ENCODE measurements around the gene FAAP20.

FAAP20 gene

DNA sequence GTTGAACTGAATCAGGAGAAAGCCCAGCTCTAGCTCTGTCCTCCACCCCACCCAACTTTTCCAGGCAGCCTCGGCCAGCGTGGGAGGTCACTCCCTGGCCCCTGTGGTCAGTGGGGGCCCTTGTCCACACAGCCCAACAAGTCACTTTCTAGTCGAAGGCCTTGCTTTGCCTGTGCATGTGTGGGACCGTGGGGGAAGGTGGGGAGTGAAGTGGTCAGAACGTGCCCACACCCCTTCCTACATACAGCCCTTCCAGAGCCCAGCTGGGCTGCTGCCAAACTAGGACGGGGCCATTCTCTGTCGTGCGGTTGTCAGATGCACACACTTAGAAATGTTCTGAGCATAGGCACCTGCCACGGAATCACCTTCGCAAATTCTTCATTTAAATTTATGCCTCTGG, 18.0 kb downstream of the FAAP20 start:
- DNase-seq = no peak

DNA sequence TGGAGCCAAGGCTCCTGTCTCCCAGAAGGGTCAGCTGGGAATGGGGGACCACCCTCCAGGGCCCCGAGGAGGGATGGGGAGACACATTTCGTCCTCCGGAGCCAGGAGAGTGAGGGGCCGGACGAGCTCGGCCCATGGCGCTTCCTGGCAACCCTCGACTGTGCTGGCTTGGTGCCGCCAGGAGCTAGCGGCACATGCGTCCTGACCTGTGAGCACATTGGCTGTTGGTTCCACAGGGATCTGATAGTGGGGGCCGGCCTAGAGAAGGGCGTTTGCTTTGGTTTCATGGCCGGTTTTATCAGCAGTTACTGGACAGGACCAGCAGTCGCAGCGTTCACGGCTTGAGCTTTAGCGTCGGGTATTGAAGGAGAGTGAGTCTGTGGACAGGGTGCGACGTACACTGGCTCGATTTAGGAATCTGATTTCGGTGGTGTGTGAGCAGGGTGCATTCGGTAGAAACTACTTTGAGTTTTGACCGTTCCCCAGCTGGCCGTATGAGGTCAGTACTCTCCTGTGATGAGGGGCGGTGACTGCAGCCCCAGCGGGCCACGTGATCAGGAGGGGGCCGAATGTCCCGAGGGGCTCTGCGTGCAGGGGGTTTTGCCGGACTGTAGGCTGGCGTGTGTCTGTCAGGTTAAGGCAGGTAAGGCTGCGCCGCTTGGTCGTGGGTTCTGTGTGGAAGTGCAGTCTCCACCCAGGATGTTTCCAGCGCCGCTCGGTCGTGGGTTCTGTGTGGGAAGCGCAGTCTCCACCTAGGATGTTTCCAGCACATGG, 18.7 kb downstream of the FAAP20 start:
- no peak for DNase-seq

DNA sequence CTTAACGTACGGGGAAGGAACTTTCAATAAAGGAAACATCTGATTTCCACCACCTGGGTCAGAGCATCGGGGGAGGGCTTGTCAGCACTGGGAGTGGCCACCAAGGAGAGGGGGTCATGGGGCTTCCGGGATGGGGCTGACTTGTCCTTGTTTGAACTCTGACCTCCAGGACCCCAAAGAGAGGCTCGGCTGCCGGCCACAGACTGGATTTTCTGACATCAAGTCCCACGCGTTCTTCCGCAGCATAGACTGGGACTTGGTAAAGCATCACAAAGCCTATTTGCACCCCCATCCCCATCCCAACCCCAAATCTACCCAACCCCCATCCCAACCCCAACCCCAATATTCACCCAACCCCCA, 19.5 kb downstream of the FAAP20 start:
- DNase-seq = no peak

DNA sequence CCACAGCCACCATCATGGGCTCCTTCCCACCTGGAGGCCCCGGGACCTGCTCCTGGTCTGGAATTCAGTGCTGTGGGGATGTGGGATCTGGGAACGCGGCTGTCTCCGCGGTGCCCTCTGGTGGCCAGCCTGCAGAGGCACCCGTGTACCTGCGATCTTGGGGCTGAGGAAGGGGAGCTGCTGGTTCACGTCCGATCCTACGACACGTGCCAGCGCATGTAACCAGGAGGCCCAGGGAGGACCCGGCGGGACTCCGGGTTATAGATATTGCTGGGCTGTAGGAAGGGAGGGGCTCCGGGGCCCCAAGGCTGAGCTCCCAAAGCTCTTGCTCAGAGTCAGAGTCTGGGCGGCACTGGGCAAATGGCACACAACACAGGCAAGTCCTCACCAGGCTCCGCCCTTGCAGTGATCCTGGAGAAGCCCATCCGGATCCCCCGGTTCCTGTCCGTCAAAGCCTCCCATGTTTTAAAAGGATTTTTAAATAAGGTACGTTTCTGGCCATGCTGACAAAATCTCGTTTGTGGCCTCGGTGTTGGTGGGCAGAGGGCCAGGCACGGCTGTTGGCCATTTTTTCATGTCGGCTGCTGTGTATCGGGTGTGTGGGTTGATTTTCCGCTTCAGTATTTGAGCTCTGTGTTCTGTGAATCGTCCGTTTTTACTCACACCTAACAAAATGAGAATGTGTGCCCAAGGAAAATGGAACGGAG, 20.1 kb downstream of the FAAP20 start:
- DNase-seq = no peak

DNA sequence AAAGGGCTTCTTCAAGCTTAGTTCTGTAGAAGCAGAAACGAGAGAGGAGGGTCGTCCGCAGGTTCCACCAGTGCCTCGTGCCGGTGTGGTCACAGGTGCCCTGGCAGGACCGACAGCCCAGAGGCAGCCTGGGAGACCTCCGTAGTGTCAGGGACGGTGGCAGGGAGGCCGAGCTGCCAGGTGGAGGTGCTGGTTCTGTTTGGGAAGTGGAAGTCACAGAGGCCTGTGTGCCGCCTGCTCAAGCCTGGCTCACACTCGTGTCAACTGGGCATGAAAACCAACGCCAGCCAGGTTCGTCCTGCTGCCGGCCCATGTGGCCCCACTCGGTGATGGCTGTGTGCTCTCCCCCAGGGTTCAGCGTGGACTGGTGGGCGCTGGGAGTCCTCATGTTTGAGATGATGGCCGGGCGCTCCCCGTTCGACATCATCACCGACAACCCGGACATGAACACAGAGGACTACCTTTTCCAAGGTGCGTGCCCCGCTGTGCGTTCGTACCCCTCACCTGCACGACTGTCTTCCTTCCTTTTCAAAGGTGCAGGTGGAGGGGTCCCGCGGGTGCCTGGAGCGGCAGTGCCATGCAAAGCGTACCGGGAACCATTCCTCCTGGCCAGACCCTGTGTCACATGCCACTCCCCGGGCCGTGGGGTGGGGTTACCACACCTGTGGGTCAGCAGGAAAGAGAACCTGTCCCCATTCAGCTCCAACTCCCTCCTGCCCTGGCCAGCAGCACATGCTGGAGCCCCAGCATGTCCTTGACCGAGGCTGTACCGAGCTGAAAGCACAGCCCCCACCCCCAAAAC, 20.8 kb downstream of the FAAP20 start:
- no peak for DNase-seq

DNA sequence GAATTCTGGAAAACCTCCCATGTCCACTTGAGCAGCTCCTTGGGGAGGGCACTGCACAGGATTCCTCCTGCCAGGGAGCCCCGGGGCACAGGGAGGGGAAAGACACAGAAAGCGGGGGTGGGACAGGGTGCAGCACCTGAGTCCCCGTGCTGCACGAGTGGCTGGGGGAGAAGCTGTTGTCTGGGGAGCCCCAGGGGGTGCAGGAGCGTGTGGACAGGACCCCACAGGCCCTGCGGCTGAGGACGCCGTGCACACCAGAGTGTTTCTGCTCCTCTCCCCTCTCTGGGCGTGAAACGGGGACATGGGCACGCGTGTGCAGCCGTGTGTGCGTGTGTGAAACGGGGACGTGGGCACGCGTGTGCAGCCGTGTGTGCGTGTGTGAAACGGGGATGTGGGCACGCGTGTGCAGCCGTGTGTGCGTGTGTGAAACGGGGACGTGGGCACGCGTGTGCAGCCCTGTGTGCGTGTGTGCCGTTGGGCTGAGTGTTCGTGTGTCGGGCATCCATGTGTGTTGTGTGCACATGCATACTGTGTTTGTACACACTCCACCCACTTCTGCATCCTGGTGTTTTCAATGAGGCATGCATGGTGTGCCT, 21.9 kb downstream of the FAAP20 start:
- no peak for DNase-seq

DNA sequence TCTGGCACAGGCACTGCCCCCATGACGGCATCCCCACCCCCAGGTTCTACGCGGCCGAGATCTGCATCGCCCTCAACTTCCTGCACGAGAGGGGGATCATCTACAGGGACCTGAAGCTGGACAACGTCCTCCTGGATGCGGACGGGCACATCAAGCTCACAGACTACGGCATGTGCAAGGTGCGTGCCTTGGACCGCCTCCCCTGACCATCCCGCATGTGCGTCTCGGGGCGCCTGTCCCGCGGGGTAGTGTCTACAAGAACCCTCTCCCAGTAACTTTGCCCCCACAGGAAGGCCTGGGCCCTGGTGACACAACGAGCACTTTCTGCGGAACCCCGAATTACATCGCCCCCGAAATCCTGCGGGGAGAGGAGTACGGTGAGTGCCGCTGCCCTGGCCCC, 22.6 kb downstream of the FAAP20 start:
- no peak for DNase-seq

DNA sequence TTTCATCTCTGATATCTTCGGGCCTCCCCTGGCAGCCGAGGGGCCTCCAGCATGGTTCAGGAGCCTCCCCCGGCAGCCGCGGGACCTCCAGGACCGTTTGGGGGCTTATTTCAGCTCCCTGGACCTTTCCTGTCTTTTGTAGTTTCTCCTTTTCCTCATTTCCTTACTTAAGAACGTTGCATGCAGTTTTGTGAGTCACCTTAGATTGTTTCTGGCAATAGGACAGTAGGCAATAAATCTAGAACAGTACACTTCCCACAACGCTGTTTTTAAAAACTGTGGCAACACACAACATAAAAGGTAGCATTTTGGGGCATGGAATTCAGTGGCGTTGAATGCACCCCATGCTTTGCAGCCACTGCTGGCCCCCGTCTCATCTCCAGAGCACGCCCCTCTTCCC, 24.4 kb downstream of the FAAP20 start:
- DNase-seq = no peak

DNA sequence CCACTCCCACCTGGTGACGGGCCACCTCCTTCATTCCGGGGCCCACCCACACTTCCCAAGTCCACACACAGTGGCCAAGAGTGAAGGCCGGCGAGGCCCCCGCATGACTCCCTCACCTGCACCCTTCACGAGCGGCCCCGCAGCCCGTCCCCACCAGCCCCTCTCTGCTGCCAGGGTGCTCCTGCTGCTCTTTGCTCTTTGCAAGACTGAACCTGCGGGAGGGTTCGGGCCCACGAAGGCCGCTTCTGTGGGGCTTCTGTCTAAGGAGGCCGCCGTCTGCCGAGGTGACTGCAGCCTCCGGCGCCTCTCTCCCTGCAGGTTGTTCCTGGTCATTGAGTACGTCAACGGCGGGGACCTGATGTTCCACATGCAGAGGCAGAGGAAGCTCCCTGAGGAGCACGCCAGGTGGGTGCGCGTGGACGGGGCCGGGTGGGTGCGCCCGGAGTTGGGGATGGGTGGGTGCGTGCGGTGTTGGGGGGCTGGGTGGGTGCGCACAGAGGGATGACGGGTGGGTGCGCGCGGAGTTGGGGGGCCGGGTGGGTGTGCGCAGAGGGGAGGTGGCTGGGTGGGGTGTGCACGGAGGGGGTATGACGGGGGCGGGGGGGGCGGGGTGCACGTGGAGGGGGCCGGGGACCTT, 25.3 kb downstream of the FAAP20 start:
- no peak for DNase-seq

DNA sequence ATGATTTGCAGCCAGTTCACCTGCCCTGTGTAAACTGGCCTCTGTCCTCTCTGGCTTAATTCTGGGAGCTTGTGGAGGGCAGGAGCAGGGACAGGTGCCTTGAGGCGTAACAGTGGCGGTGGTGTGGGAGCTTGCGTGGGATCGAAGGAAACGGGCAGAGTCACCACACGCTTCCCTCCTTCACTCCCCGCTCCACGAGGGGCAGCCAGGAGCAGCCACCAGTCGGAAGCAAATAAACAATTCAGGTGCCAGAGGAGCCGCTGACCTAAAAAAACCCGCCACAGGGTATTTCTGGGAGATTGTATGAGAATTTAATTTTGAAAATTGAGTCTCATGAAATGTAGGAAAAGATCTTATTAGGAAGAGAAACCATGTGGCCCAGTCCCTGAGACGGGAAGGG, 26.0 kb downstream of the FAAP20 start:
- no peak for DNase-seq

DNA sequence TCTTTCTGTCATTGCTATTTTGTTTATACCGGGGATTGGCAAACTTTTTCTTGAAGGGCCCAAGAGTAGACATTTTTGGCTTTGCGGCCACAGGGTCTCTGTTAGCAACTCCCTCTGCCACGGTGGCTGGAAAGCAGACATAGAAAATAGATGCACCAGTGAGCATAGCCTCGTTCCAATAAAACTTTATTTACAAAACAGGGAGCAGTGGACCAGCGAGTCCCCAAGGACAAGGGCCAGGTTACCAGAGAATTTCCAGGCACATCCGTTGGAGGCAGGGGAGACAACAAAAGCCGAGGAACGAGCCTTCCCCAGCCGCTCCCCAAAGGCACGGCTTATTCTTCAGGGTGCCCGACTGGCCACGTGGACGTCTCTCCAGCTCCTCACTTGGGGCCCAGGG, 26.5 kb downstream of the FAAP20 start:
- DNase-seq = no peak

DNA sequence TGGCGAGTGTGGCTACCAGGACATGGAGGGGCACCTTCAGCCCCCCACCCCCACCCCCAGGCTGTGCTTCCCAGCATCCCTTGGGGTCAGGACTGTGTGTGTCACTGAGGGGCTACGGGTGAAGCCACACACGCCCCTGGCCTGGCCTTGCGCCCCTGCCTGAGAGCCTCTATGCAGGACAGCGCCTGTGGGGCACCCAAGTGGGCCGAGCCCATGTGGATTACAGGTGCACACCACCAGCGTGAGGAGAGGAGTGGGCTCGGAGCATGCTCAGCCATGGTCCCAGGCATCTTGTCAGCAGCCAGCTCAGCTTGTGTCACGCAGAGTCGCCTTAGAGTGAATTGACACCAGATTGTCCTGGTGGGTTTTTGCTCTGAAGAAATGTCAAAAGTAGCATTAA, 27.9 kb downstream of the FAAP20 start:
- DNase-seq = no peak

DNA sequence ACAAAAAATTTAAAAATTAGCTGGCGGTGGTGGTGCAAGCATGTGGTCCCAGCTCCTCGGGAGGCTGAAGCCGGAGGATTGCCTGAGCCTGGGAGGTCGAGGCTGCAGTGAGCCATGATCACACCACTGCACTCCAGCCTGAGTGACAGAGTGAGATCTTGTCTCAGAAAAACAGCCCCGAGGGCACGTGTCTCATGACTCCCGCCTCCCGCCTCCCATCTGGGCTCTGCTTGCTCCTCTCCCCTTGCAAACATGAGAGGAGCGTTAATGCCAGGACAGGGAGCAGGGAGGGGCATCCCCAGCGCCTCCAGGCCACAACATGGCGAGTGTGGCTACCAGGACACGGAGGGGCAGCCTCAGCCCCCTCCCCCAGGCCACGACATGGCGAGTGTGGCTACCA, 28.3 kb downstream of the FAAP20 start:
- DNase-seq = no peak

DNA sequence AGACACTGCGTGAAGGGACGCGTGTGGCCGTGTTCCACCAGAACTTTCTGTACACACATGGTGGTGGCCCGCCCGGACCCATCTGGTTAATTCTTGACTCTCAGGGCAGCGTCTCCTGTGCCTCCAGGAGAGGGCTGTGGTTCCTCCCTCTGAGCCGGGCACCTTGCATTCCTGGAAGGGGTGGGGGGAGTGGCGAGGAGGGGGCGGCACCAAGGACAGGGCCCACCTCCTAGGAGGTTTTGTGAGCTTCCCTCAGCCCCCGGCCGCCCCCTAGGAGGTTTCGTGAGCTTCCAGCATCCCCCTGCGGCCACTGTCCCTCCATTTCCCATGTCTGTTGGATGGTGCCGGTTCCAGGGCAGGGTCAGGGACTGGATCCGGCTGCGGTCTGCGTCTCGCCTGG, 28.9 kb downstream of the FAAP20 start:
- no peak for DNase-seq

DNA sequence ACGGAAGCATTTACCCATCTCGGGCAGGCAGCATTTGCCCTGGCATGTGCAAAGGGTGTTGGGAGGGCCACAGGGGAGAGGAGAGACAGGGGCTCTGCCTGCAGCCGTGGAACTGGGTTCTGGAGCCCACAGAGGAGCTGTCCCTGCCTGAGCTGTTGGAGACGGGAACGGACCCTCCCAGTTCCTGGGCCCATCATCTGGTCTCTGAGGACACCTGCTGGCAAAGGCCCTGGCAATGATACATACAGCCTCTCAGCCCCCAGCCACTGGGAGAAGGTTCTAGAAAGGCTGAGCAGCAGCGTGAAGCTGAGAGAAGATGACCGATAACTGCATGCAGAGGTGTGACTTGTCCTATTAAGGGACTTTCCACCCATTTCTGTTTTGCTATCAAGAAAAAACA, 31.4 kb downstream of the FAAP20 start:
- no peak for DNase-seq

DNA sequence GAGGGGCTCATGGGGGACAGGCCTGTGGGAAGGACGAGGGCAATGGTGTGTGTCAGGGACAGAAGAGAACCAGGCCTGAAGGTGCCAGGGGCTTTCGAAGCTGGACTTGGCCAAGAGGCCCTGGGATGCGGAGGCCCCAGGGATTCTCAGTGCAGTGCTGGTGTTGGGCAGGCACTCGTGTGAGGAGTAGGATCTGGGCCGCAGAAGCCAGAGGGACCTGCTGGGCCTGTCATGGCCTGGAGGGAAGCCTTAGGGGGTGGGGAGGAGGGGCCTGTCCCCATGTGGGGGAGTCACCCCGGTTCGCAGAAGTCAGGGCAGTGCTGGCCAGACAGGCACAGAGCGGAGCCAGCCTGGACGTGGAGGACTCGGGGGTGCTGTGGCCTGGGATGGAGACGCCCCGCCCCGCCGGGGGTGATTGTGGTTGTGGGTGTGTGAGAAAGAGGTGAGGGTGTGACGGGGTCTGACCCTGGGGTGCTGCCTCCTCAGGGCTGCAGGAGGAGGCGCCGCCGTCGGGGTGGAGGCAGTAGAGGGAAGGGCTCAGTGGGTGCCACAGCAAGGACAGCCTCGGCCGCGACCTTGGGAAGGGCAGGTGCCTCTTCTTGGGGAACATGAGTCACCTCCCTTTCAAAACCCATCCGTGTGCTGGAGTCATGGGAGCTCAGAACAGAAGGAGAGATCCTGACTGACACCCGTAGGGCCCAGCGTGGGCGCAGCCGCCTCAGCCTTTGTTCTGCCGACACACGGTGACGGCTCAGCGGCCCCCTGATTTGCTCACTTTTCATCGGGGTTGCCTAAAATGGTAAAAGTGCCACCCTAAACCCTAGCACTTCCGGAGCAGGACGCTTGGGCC, 33.9 kb downstream of the FAAP20 start:
- no peak for DNase-seq

DNA sequence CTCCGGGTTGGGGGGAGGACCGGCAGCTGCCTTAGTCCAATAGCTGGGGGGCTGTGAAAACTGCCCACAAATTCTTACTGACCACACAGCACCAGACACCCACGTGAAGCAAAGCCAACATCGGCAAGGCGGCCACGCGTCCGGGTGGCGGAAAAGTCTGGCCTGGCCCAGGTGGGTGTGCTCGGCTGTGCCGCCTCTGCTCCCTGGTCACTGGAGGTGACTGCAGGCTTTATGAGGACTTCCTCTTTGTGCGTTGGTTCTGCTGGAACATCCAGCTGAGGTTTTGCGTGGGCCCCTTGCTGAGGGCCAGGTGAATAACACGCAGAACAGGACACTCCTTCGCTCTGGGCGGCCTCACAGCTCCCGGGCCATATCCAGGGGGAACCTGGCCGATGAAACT, 35.4 kb downstream of the FAAP20 start:
- no peak for DNase-seq

DNA sequence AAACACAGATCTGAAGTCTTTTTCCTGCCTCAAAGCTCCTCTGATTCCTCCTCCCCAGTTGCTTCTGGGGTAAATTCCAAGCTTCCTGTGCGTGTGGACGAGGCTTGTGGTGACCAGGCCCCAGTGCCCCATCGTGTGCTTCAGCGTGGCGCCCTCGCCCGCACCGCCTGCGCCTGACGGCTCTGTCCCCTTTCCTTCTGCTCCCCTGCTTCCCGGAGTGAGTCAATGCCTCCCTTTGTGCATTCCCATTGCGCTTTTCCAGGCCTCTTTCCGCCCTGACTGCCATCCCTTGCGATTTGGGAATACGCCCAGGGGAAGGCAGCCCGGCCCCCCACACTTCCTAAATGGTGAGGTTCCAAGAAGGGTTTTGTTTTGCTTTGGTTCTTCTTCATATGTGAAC, 36.3 kb downstream of the FAAP20 start:
- no peak for DNase-seq

DNA sequence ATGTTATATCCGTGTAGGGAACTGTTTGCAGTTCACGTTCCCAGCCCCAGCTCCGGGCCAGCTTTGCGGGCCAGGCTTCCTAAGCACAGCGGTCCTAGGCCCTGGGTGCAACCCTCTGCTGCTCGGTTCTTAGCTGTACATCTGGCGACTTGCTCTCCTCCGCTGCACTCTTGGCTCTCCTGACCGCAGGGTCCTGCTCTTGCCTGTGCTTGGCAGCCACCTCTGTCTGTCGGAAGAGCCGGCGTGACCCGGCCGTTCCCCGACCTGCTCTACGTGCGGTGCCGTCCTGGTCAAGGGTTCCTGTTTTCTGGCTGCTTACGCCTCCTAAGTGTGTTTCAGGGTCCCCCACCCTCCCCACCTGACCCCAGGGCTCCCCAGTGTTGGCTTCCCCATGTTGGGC, 36.7 kb downstream of the FAAP20 start:
- no peak for DNase-seq

DNA sequence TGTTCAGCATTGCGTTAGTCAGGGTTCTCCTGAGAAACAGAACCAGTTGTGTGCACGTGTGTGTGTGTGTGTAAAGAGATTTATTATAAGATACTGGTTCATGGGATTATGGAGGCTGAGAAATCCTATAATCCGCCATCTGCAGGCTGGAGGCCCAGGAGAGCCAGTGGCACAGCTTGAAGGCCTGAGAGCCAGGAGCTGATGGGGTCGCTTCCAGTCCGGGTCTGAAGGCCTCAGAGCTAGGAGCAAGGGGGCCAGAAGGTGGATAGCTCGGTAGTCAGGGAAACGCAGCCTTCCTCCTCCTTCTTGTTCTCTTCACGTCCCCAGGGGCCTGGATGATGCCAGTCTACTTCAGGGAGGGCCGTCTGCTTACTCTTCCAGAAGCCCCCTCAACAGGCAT, 37.7 kb downstream of the FAAP20 start:
- DNase-seq = no peak

DNA sequence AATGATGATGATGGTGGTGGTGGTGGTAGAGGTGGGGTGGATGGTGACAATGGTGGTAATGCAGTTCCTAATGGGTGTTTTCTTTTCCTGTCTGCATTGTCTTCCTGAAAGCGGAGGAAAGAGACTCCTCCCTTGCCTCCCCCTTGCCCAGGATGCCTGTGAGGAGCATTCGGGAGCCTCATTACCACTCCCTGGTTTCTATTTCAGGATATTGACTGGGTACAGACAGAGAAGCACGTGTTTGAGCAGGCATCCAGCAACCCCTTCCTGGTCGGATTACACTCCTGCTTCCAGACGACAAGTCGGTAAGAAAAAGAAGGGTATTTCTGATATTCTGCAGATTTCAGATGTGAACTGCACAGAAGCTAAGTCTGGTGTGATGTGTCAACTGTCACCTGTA, 38.8 kb downstream of the FAAP20 start:
- DNase-seq = no peak

DNA sequence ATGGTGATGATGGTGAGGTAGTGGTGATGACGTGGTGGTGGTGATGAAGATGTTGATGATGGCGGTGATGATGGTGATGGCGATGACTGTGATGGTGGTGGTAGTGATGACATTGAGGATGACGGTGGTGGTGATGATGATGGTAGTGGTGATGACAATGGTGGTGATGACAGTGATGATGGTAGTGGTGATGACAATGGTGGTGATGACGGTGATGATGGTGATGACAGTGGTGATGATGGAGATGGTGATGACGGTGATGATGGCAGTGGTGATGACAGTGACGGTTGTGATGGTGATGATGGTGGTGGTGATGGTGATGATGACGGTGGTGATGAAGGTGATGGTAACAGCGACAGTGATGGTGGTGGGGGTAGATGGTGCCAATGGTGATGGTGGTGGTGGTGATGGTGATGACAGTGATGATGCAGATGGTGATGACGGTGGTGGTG, 39.4 kb downstream of the FAAP20 start:
- no peak for DNase-seq
